ENCODE data around the gene MYO1E.

DNA sequence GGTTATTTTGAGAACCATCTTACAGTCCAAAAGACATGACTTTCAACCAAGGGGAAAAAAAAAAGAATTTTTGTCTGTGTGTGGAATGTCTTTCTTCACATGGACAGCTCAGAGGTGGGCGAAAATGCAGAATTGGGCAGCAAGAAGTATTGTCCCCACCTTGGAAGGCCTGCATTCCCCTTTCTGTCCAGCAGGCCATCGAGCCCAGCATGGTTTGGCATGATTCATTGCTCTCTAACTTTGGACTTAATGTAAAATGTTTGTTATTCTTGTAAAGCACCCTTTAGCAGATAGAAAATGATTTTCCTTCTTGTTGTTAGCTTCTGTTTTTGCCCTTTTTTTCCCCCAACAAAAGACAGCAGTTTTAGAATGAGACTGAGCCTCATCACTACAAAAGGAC, 12.4 kb downstream of the MYO1E start:
- TF ChIP-seq CEBPB (IDR thresholded peaks at IDR 0.05; ENCODE audit: low read depth, low read length) (no peak), ASH2L (IDR thresholded peaks at IDR 0.05; ENCODE audit: low read length) (no peak), RFX5 (IDR thresholded peaks at IDR 0.05; ENCODE audit: borderline replicate concordance, low read depth, low read length) (no peak), CHD2 (IDR thresholded peaks at IDR 0.05; ENCODE audit: low read length) (no peak), TAF1 (IDR thresholded peaks at IDR 0.05; ENCODE audit: low read depth, low read length) (no peak), CTCF (IDR thresholded peaks at IDR 0.05; ENCODE audit: control extremely low read depth in 1 of 3, insufficient read depth in 1 of 3, low read depth in 1 of 3, low read length in 3 of 3) (peak; percentile 13 to 69 (median 66); a peak in 2 of 4 replicates), POLR2A (IDR thresholded peaks at IDR 0.05; ENCODE audit: control extremely low read depth in 1 of 2, low read depth in 2 of 2, low read length in 2 of 2) (no peak), RAD21 (IDR thresholded peaks at IDR 0.05 in 1 of 2, conservative IDR thresholded peaks at IDR 0.05 in 1 of 2; ENCODE audit: low read depth in 2 of 2, low read length in 2 of 2) (peak; percentile 16 to 17; a peak in 2 of 4 replicates), HDAC2 (IDR thresholded peaks at IDR 0.05; ENCODE audit: borderline replicate concordance in 1 of 2, low read depth in 2 of 2, low read length in 2 of 2) (no peak)
